ENCODE data around the gene HIP1R. TPM values are rescaled to one million over a fixed set of nuclear protein-coding genes. Genes with fewer than 3 reads are reported as not detected.

The HIP1R gene
- polyA plus RNA-seq, 1 of the 3 experiments (the other 2 are of a cell fraction) = 20.6 TPM

- peaks cover 0 to 2% of the 10 kb centered on the region in 2 experiments; a peak in 1 of 4 replicates for H3K4me1 ChIP-seq (ENCODE audit: control insufficient read depth in 1 of 2, insufficient read depth in 2 of 2, low read depth in 1 of 2, low read length in 1 of 2)
- no peaks in the 10 kb centered on the region for H3F3A ChIP-seq (replicated peaks; ENCODE audit: insufficient read depth)
- ChIA-PET POLR2A (no interaction called here), CTCF (interaction anchor here (1.0 to 3.1 kb wide), 2 partner anchors 35 to 165 kb away, joined by 3 to 16 read pairs; partner anchors contain the start of gene DENR)
- H3K36me3 ChIP-seq (replicated peaks in 1 of 2; ENCODE audit: control insufficient read depth in 1 of 2, insufficient read depth in 2 of 2, low read length in 1 of 2) = no peaks in the 10 kb centered on the region
- H3K27me3 ChIP-seq (ENCODE audit: insufficient read depth) = no peaks in the 10 kb centered on the region
- no peak overlapping the region for H3K4me2 ChIP-seq
- H3K9ac ChIP-seq = no peak overlapping the region
- no peaks in the 10 kb centered on the region for H3K79me2 ChIP-seq (ENCODE audit: insufficient read depth)
- no peak overlapping the region for H3K4me3 ChIP-seq (ENCODE audit: low read depth in 2 of 2, low read length in 1 of 2)
- no peaks in the 10 kb centered on the region for H4K20me1 ChIP-seq (ENCODE audit: insufficient read depth)
- H3K9me3 ChIP-seq = no peaks in the 10 kb centered on the region
- H3K9me2 ChIP-seq = no peaks in the 10 kb centered on the region
- H2AFZ ChIP-seq (ENCODE audit: low read depth) = no peak overlapping the region; the same call in 1 of the 2 replicates
- DNase-seq = no peak
- no peak overlapping the region for H3K27ac ChIP-seq (ENCODE audit: low read depth in 2 of 2, low read length in 1 of 2)
- 29% methylated on average over 4 of the region's 4 CpGs for WGBS (ENCODE audit: low lambda C conversion rate)
- TF ChIP-seq NFIC (IDR thresholded peaks at IDR 0.05; ENCODE audit: borderline replicate concordance) (peak; percentile 34; the same call in 1 of the 2 replicates), FOSL2 (IDR thresholded peaks at IDR 0.05; ENCODE audit: borderline replicate concordance, low read depth) (peak; percentile 34; the same call in 1 of the 2 replicates), TCF12 (IDR thresholded peaks at IDR 0.05) (peak; percentile 69), RXRA (IDR thresholded peaks at IDR 0.05; ENCODE audit: borderline replicate concordance, low read depth) (no peak), JUND (IDR thresholded peaks at IDR 0.05) (peak; percentile 56; the same call in 1 of the 2 replicates)
These were observed 46.9 kb upstream of the HIP1R start for GRCh38 chr12:122788387-122788786.

- H3K4me1 ChIP-seq (ENCODE audit: control insufficient read depth in 1 of 2, insufficient read depth in 2 of 2, low read depth in 1 of 2, low read length in 1 of 2) = peaks cover 0 to 2% of the 10 kb centered on the region in 2 experiments; a peak in 1 of 4 replicates
- no peaks in the 10 kb centered on the region for H3K27me3 ChIP-seq (ENCODE audit: insufficient read depth)
- H3K9ac ChIP-seq = no peak overlapping the region
- H3K4me2 ChIP-seq = no peak overlapping the region
- no peaks in the 10 kb centered on the region for H4K20me1 ChIP-seq (ENCODE audit: insufficient read depth)
- no peaks in the 10 kb centered on the region for H3F3A ChIP-seq (replicated peaks; ENCODE audit: insufficient read depth)
- ChIA-PET CTCF (interaction anchor here (0.8 to 3.1 kb wide), 6 partner anchors 19 to 164 kb away, joined by 3 to 16 read pairs (median 4); no protein-coding TSS in a partner anchor), POLR2A (no interaction called here)
- no peaks in the 10 kb centered on the region for H3K79me2 ChIP-seq (ENCODE audit: insufficient read depth)
- no peaks in the 10 kb centered on the region for H3K9me2 ChIP-seq
- WGBS (ENCODE audit: low lambda C conversion rate) = 84% methylated on average over 5 of the region's 5 CpGs
- H3K36me3 ChIP-seq (replicated peaks in 1 of 2; ENCODE audit: control insufficient read depth in 1 of 2, insufficient read depth in 2 of 2, low read length in 1 of 2) = no peaks in the 10 kb centered on the region
- no peak overlapping the region for H2AFZ ChIP-seq (ENCODE audit: low read depth)
- no peak overlapping the region for H3K4me3 ChIP-seq (ENCODE audit: low read depth in 2 of 2, low read length in 1 of 2)
- TF ChIP-seq GATA2 (CRISPR knock-in tag; IDR thresholded peaks at IDR 0.05) (no peak), FOSL2 (IDR thresholded peaks at IDR 0.05; ENCODE audit: borderline replicate concordance, low read depth) (no peak), RAD21 (IDR thresholded peaks at IDR 0.05; ENCODE audit: low read length) (no peak), MAX (IDR thresholded peaks at IDR 0.05; ENCODE audit: low read depth) (no peak), MXI1 (IDR thresholded peaks at IDR 0.05; ENCODE audit: low read depth, low read length) (no peak), NFIC (IDR thresholded peaks at IDR 0.05; ENCODE audit: borderline replicate concordance) (no peak), CTCF (IDR thresholded peaks at IDR 0.05) (no peak), RFX5 (IDR thresholded peaks at IDR 0.05; ENCODE audit: low read length) (no peak), IRF3 (IDR thresholded peaks at IDR 0.05; ENCODE audit: low read depth, low read length) (no peak), USF2 (IDR thresholded peaks at IDR 0.05; ENCODE audit: borderline replicate concordance, low read depth, low read length) (no peak), ZBTB33 (IDR thresholded peaks at IDR 0.05; ENCODE audit: borderline replicate concordance, low read depth) (no peak), CHD2 (IDR thresholded peaks at IDR 0.05; ENCODE audit: low read length, partially characterized antibody) (no peak), PBX3 (IDR thresholded peaks at IDR 0.05) (no peak)
- no peak overlapping the region for H3K27ac ChIP-seq (ENCODE audit: low read depth in 2 of 2, low read length in 1 of 2)
- DNase-seq = no peak
- no peaks in the 10 kb centered on the region for H3K9me3 ChIP-seq
These were observed 45.6 kb upstream of the HIP1R start for GRCh38 chr12:122789637-122790036.
